GM12878 (cell line): Measurements from ENCODE around the gene RFC4. TPM values are rescaled to one million over a fixed set of nuclear protein-coding genes. Genes with fewer than 3 reads are reported as not detected.

ENCODE experiments used
- BACH1 ChIP-seq: fragments of 450-650 bp; IDR thresholded peaks from 2 replicates; pipeline ENCODE4 v1.6.1; 2017; ENCODE audit warnings: mild to moderate bottlenecking, borderline replicate concordance
- DPF2 ChIP-seq: fragments of 450-650 bp; IDR thresholded peaks from 2 replicates; pipeline ENCODE4 v1.6.1; 2017; ENCODE audit warnings: mild to moderate bottlenecking
- EGR1 ChIP-seq, 2 experiments: IDR thresholded peaks; 1 replicate in 1 of 2; 2 replicates in 1 of 2; pipeline ENCODE4 v1.6.1; 2011 to 2012; ENCODE audit warnings: low read depth in 2 of 2, low read length in 2 of 2, borderline replicate concordance in 1 of 2, mild to moderate bottlenecking in 1 of 2, moderate library complexity in 1 of 2
- ESRRA ChIP-seq: IDR thresholded peaks from 2 replicates; pipeline ENCODE4 v1.6.1; 2012; ENCODE audit warnings: mild to moderate bottlenecking, low read length, improper control_type of control experiment
- MEF2A ChIP-seq: IDR thresholded peaks from 2 replicates; pipeline ENCODE4 v1.6.1; 2011; ENCODE audit warnings: low read depth, mild to moderate bottlenecking, low read length, moderate library complexity; ENCODE audit not compliant: insufficient read depth
- MXI1 ChIP-seq: fragments of 150-350 bp; IDR thresholded peaks from 2 replicates; pipeline ENCODE4 v1.6.1; 2011; ENCODE audit warnings: low read depth, mild to moderate bottlenecking, inconsistent platforms, low read length, improper control_type of control experiment
- RAD21 ChIP-seq: IDR thresholded peaks from 2 replicates; pipeline ENCODE4 v1.6.1; 2011; ENCODE audit warnings: mild to moderate bottlenecking, low read depth, low read length, moderate library complexity; ENCODE audit not compliant: insufficient read depth
- SMARCA5 ChIP-seq: fragments of 450-650 bp; IDR thresholded peaks from 2 replicates; pipeline ENCODE4 v1.6.1; 2017; ENCODE audit warnings: mild to moderate bottlenecking
- SPI1 ChIP-seq: IDR thresholded peaks from 2 replicates; pipeline ENCODE4 v1.6.1; 2011; ENCODE audit warnings: low read depth, mild to moderate bottlenecking, low read length, moderate library complexity, borderline replicate concordance; ENCODE audit not compliant: insufficient read depth
- SREBF1 ChIP-seq: IDR thresholded peaks from 2 replicates; pipeline ENCODE4 v1.6.1; 2012; ENCODE audit warnings: mild to moderate bottlenecking, low read length
- YBX1 ChIP-seq: fragments of 450-650 bp; IDR thresholded peaks from 2 replicates; pipeline ENCODE4 v1.6.1; 2016; ENCODE audit warnings: antibody characterized with exemption
- polyA plus RNA-seq, 11 experiments: library from polyadenylated mRNA; depleted of rRNA in 4 of 11; unstranded in 6 of 11; stranded (reverse) in 5 of 11; fragments of >200 nt; fragmentation: Nextera tagmentation in 4 of 11; fragmentation: Illumina TruSeq in 1 of 11; extraction: Ambion mirVana in 4 of 11; extraction: Trizol in 1 of 11; gene quantifications; 1 replicate in 1 of 11; 2 replicates in 10 of 11; pipeline versions ENCODE4 v1.2.1 to v1.2.3, GENCODE V29; 2011 to 2016; ENCODE audit warnings: inconsistent platforms in 2 of 11, missing spikeins in 2 of 11, low read depth in 1 of 11
- total RNA-seq, 4 experiments: library from RNA; depleted of rRNA in 3 of 4; stranded (reverse); fragments of >200 nt in 3 of 4; fragmentation: Illumina TruSeq in 1 of 4; extraction: Trizol in 1 of 4; gene quantifications; 2 replicates each; pipeline versions ENCODE4 v1.2.1 to v1.2.3, GENCODE V29; 2013 to 2021
- TF ChIP-seq, protein P1 (sequence below): fragments of 450-650 bp; conservative IDR thresholded peaks from 2 replicates; pipeline ENCODE4 v1.6.1; 2017; ENCODE audit warnings: mild to moderate bottlenecking, moderate library complexity
- TF ChIP-seq, protein P2 (sequence below): IDR thresholded peaks from 2 replicates; pipeline ENCODE4 v1.6.1; 2012; ENCODE audit warnings: mild to moderate bottlenecking, low read depth, low read length
- TF ChIP-seq, protein P3 (sequence below): fragments of 450-650 bp; formaldehyde crosslinking; IDR thresholded peaks from 2 replicates; pipeline ENCODE4 v1.5.0; 2022; ENCODE audit warnings: mild to moderate bottlenecking, missing genetic modification characterization
- TF ChIP-seq, protein P4 (sequence below): fragments of 450-650 bp; IDR thresholded peaks from 2 replicates; pipeline ENCODE4 v1.6.1; 2017; ENCODE audit warnings: mild to moderate bottlenecking

RFC4 gene
- total and polyA plus RNA-seq, 10 of the 15 experiments (the other 5 are each of a cell fraction or from before 2014, with no cell fraction given): 49.1 to 144 (median 112) TPM

DNA sequence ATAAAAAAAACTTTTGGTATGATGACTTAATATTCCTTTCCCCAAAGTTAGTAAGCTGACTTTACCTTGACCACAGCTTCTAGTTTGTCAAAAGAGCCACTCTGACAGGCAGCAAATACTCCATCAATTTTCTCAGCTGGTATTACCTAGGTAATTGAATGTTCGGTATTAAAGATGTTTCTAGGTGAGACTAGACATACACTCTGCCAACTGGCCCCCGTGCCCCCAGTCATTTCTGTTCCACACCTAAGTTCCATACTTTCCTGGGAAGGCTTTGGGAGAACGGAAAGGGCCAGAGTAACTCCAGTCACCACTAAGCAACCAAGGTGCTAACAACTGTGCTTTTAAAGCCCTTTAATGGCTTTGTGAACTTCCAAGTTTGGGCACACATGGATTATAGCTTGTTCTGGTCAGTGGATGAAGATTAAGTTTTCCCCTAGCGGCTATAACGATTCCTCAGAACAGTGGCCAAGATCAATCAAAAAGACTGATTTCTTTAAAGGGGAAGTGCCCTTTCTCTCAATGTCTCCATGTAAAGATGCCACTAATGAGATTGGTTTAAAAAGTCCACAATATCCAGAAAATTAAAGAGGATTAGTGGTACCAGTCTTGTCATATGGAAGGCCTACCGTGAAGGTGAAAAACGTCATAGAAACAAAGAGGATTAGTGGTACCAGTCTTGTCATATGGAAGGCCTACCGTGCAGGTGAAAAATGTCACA is 15.9 kb downstream of the RFC4 start (continued):
- no peak for TF ChIP-seq SREBF1
- TF ChIP-seq RAD21: no peak
- no peak for TF ChIP-seq DPF2
- TF ChIP-seq, protein P1, sequence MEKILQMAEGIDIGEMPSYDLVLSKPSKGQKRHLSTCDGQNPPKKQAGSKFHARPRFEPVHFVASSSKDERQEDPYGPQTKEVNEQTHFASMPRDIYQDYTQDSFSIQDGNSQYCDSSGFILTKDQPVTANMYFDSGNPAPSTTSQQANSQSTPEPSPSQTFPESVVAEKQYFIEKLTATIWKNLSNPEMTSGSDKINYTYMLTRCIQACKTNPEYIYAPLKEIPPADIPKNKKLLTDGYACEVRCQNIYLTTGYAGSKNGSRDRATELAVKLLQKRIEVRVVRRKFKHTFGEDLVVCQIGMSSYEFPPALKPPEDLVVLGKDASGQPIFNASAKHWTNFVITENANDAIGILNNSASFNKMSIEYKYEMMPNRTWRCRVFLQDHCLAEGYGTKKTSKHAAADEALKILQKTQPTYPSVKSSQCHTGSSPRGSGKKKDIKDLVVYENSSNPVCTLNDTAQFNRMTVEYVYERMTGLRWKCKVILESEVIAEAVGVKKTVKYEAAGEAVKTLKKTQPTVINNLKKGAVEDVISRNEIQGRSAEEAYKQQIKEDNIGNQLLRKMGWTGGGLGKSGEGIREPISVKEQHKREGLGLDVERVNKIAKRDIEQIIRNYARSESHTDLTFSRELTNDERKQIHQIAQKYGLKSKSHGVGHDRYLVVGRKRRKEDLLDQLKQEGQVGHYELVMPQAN: no peak
- TF ChIP-seq YBX1: no peak
- no peak for TF ChIP-seq SMARCA5
- peak; percentile 69 for TF ChIP-seq SPI1
- no peak for TF ChIP-seq MXI1
- no peak for TF ChIP-seq MEF2A
- no peak for TF ChIP-seq ESRRA
- peak; percentile 39 for TF ChIP-seq BACH1
- TF ChIP-seq, protein P2, sequence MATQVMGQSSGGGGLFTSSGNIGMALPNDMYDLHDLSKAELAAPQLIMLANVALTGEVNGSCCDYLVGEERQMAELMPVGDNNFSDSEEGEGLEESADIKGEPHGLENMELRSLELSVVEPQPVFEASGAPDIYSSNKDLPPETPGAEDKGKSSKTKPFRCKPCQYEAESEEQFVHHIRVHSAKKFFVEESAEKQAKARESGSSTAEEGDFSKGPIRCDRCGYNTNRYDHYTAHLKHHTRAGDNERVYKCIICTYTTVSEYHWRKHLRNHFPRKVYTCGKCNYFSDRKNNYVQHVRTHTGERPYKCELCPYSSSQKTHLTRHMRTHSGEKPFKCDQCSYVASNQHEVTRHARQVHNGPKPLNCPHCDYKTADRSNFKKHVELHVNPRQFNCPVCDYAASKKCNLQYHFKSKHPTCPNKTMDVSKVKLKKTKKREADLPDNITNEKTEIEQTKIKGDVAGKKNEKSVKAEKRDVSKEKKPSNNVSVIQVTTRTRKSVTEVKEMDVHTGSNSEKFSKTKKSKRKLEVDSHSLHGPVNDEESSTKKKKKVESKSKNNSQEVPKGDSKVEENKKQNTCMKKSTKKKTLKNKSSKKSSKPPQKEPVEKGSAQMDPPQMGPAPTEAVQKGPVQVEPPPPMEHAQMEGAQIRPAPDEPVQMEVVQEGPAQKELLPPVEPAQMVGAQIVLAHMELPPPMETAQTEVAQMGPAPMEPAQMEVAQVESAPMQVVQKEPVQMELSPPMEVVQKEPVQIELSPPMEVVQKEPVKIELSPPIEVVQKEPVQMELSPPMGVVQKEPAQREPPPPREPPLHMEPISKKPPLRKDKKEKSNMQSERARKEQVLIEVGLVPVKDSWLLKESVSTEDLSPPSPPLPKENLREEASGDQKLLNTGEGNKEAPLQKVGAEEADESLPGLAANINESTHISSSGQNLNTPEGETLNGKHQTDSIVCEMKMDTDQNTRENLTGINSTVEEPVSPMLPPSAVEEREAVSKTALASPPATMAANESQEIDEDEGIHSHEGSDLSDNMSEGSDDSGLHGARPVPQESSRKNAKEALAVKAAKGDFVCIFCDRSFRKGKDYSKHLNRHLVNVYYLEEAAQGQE: no peak
- TF ChIP-seq, protein P3, sequence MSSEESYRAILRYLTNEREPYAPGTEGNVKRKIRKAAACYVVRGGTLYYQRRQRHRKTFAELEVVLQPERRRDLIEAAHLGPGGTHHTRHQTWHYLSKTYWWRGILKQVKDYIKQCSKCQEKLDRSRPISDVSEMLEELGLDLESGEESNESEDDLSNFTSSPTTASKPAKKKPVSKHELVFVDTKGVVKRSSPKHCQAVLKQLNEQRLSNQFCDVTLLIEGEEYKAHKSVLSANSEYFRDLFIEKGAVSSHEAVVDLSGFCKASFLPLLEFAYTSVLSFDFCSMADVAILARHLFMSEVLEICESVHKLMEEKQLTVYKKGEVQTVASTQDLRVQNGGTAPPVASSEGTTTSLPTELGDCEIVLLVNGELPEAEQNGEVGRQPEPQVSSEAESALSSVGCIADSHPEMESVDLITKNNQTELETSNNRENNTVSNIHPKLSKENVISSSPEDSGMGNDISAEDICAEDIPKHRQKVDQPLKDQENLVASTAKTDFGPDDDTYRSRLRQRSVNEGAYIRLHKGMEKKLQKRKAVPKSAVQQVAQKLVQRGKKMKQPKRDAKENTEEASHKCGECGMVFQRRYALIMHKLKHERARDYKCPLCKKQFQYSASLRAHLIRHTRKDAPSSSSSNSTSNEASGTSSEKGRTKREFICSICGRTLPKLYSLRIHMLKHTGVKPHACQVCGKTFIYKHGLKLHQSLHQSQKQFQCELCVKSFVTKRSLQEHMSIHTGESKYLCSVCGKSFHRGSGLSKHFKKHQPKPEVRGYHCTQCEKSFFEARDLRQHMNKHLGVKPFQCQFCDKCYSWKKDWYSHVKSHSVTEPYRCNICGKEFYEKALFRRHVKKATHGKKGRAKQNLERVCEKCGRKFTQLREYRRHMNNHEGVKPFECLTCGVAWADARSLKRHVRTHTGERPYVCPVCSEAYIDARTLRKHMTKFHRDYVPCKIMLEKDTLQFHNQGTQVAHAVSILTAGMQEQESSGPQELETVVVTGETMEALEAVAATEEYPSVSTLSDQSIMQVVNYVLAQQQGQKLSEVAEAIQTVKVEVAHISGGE (CRISPR knock-in tag): no peak
- TF ChIP-seq EGR1 (IDR thresholded peaks at IDR 0.05; ENCODE audit: borderline replicate concordance in 1 of 2, low read depth in 2 of 2, low read length in 2 of 2): no peak
- TF ChIP-seq, protein P4, sequence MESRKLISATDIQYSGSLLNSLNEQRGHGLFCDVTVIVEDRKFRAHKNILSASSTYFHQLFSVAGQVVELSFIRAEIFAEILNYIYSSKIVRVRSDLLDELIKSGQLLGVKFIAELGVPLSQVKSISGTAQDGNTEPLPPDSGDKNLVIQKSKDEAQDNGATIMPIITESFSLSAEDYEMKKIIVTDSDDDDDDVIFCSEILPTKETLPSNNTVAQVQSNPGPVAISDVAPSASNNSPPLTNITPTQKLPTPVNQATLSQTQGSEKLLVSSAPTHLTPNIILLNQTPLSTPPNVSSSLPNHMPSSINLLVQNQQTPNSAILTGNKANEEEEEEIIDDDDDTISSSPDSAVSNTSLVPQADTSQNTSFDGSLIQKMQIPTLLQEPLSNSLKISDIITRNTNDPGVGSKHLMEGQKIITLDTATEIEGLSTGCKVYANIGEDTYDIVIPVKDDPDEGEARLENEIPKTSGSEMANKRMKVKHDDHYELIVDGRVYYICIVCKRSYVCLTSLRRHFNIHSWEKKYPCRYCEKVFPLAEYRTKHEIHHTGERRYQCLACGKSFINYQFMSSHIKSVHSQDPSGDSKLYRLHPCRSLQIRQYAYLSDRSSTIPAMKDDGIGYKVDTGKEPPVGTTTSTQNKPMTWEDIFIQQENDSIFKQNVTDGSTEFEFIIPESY: no peak
